B cell (primary cell): Measurements from ENCODE around the gene KNOP1. TPM values are rescaled to one million over a fixed set of nuclear protein-coding genes. Genes with fewer than 3 reads are reported as not detected.

Source experiments
- ATAC-seq: fragments of 200-7000 bp; cut with Tn5 transposase; one replicate; pipeline ENCODE4 v1.10.0; 2021; ENCODE audit warnings: low read depth, mild to moderate bottlenecking, moderate number of reproducible peaks, moderate library complexity
- CTCF ChIA-PET: fragments of 350-600 bp; sonication (Branson Sonifier 250); formaldehyde crosslinking; loops from one replicate; lab custom pipeline; 2021; ENCODE audit warnings: antibody characterized with exemption, inconsistent platforms; lab: Charles Lee
- POLR2A ChIA-PET: fragments of 350-600 bp; sonication (Branson Sonifier 250); formaldehyde crosslinking; loops from one replicate; lab custom pipeline; 2021; ENCODE audit warnings: antibody characterized with exemption; lab: Charles Lee
- DNase-seq: peaks from one replicate; pipeline ENCODE4 v3.0.0; 2013
- H2AFZ ChIP-seq: 2 replicates; pipeline ENCODE4 v1.6.1; 2012; ENCODE audit warnings: mild to moderate bottlenecking, low read depth, low read length; ENCODE audit not compliant: insufficient read depth, poor library complexity, severe bottlenecking
- H3K27ac ChIP-seq, 2 donors: 1 replicate in 1 of 2; 2 replicates in 1 of 2; pipeline ENCODE4 v1.5.1; 2012 to 2013; ENCODE audit warnings: low read length in 2 of 2, mild to moderate bottlenecking in 2 of 2, moderate library complexity in 1 of 2
- H3K27me3 ChIP-seq, 4 experiments: fragments of 200-600 bp in 1 of 4; sonication (generic) in 1 of 4; replicated peaks in 1 of 4; 1 replicate in 2 of 4; 2 replicates in 2 of 4; pipeline versions ENCODE4 v1.6.1 to v1.7.0; 2013 to 2016; ENCODE audit warnings: low read length in 3 of 4, mild to moderate bottlenecking in 2 of 4, mixed read lengths in 1 of 4, moderate library complexity in 1 of 4; ENCODE audit not compliant: insufficient read depth in 4 of 4, control insufficient read depth in 3 of 4; ENCODE audit errors: control extremely low read depth in 1 of 4
- H3K36me3 ChIP-seq, 2 experiments: replicated peaks in 1 of 2; 1 replicate in 1 of 2; 2 replicates in 1 of 2; pipeline versions ENCODE4 v1.6.1 to v1.7.1; 2013; ENCODE audit warnings: low read length in 1 of 2; ENCODE audit not compliant: insufficient read depth in 2 of 2, control insufficient read depth in 1 of 2; ENCODE audit errors: control extremely low read depth in 1 of 2, extremely low read depth in 1 of 2
- H3K4me1 ChIP-seq, 2 donors: fragments of 200-600 bp in 1 of 2; sonication (generic) in 1 of 2; 1 replicate in 1 of 2; 2 replicates in 1 of 2; pipeline versions ENCODE4 v1.5.1 to v1.6.1; 2013 to 2017; ENCODE audit warnings: low read length in 2 of 2; ENCODE audit not compliant: control insufficient read depth in 2 of 2, insufficient read depth in 2 of 2
- H3K4me2 ChIP-seq: replicated peaks from 2 replicates; pipeline ENCODE3; 2012; ENCODE audit warnings: mild to moderate bottlenecking, low read depth, low read length; ENCODE audit not compliant: poor library complexity, severe bottlenecking
- H3K4me3 ChIP-seq, 5 experiments: fragments of 200-600 bp in 1 of 5; sonication (generic) in 1 of 5; 1 replicate in 3 of 5; 2 replicates in 2 of 5; pipeline versions ENCODE4 v1.5.1 to v1.7.0; 2011 to 2016; ENCODE audit warnings: low read length in 4 of 5, mild to moderate bottlenecking in 4 of 5, low read depth in 2 of 5, control low read depth in 1 of 5, moderate library complexity in 1 of 5; ENCODE audit not compliant: insufficient read depth in 1 of 5; ENCODE audit errors: control extremely low read depth in 1 of 5, extremely low read depth in 1 of 5
- H3K79me2 ChIP-seq: fragments of 200-600 bp; sonication (generic); one replicate; pipeline ENCODE4 v1.6.0; 2016; ENCODE audit warnings: low read length; ENCODE audit not compliant: control insufficient read depth, insufficient read depth
- H3K9ac ChIP-seq: fragments of 200-600 bp; sonication (generic); 2 replicates; pipeline ENCODE4 v1.6.1; 2017; ENCODE audit warnings: mild to moderate bottlenecking, low read length, moderate library complexity
- H3K9me3 ChIP-seq, 3 donors: one replicate each; pipeline versions ENCODE4 v1.6.1 to v1.7.1; 2013; ENCODE audit warnings: low read length in 2 of 3; ENCODE audit not compliant: control insufficient read depth in 2 of 3, insufficient read depth in 1 of 3; ENCODE audit errors: control extremely low read depth in 1 of 3
- H4K20me1 ChIP-seq: 2 replicates; pipeline ENCODE4 v1.6.0; 2012; ENCODE audit warnings: mild to moderate bottlenecking, low read length; ENCODE audit not compliant: insufficient read depth, control insufficient read depth, poor library complexity, severe bottlenecking
- H3K27ac Mint-ChIP-seq: one replicate; pipeline ENCODE4 v1.8.0; 2021; ENCODE audit warnings: mixed read lengths
- H3K27me3 Mint-ChIP-seq: one replicate; pipeline ENCODE4 v1.8.0; 2021; ENCODE audit warnings: mixed read lengths
- H3K4me1 Mint-ChIP-seq: one replicate; pipeline ENCODE4 v1.8.0; 2021; ENCODE audit warnings: mixed read lengths
- H3K4me3 Mint-ChIP-seq: one replicate; pipeline ENCODE4 v1.8.0; 2021; ENCODE audit warnings: mixed read lengths
- H3K9me3 Mint-ChIP-seq: one replicate; pipeline ENCODE4 v1.8.0; 2022; ENCODE audit warnings: mixed read lengths; ENCODE audit not compliant: insufficient read depth
- CTCF ChIP-seq: fragments of 200-600 bp; IDR thresholded peaks from one replicate; pipeline ENCODE4 v1.8.0; 2022; ENCODE audit warnings: antibody characterized with exemption, mild to moderate bottlenecking
- EZH2 ChIP-seq: IDR thresholded peaks from 2 replicates; pipeline ENCODE4 v1.6.1; 2012; ENCODE audit warnings: borderline replicate concordance, low read depth, mild to moderate bottlenecking, moderate library complexity, low read length; ENCODE audit not compliant: insufficient read depth, poor library complexity, severe bottlenecking
- whole genome bisulfite sequencing: methylation state at CpG from one replicate; pipeline ENCODE4 v1.1.5; 2013; ENCODE audit warnings: missing lambda C conversion rate; ENCODE audit not compliant: insufficient coverage; 5-methylcytosine and 5-hydroxymethylcytosine counted together
- intact Hi-C: fragments of 100-400 bp; cut with micrococcal nuclease; formaldehyde crosslinking; loops from one replicate; pipeline ENCODE4 v1.10.0; 2022
- polyA plus RNA-seq: library from polyadenylated mRNA; depleted of rRNA; stranded (reverse); fragments of >200 nt; gene quantifications from 2 replicates; pipeline ENCODE4 v1.2.3, GENCODE V29; 2012
- total RNA-seq, 2 donors: library from RNA; stranded (reverse); fragments of 120-200 nt in 1 of 2; gene quantifications; 1 replicate in 1 of 2; 2 replicates in 1 of 2; pipeline versions ENCODE4 v1.2.3 to v1.2.4, GENCODE V29; 2013 to 2022

The KNOP1 gene
- total and polyA plus RNA-seq, 2 donors (not counting 1 experiment from before 2014, with no cell fraction given), result 1.6 to 16.9 TPM

GRCh38 chr16:19767497-19767896 lies 49.5 kb upstream of the KNOP1 start:
- no peaks in the 10 kb centered on the region for H4K20me1 ChIP-seq
- no peak overlapping the region for H3K9ac ChIP-seq
- ATAC-seq, result no peak
- Mint-ChIP-seq H3K9me3 (no peaks in the 10 kb centered on the region), H3K27me3 (peaks cover 2% of the 10 kb centered on the region), H3K4me1 (no peaks in the 10 kb centered on the region), H3K27ac (no peak overlapping the region), H3K4me3 (no peak overlapping the region)
- intact Hi-C loops, result no loop called here
- CTCF ChIA-PET, result no interaction called here
- WGBS, result 89% methylated on average over 11 of the region's 13 CpGs
- no peak overlapping the region for H3K4me2 ChIP-seq
- no peak overlapping the region for H3K4me3 ChIP-seq
- POLR2A ChIA-PET, result no interaction called here
- no peak overlapping the region for H3K27ac ChIP-seq
- DNase-seq, result no peak
- H3K9me3 ChIP-seq, result peaks cover 0 to 3% (median 0%) of the 10 kb centered on the region in 3 donors
- no peak overlapping the region for H2AFZ ChIP-seq
- H3K4me1 ChIP-seq, result no peaks in the 10 kb centered on the region
- no peaks in the 10 kb centered on the region for H3K36me3 ChIP-seq
- no peaks in the 10 kb centered on the region for H3K79me2 ChIP-seq
- H3K27me3 ChIP-seq, result no peaks in the 10 kb centered on the region
- no peak for TF ChIP-seq CTCF
- no peak for TF ChIP-seq EZH2

GRCh38 chr16:19766988-19767387 lies 49.0 kb upstream of the KNOP1 start:
- no peaks in the 10 kb centered on the region for H3K4me1 Mint-ChIP-seq
- ATAC-seq (no peak), DNase-seq (no peak)
- no peak overlapping the region for H3K4me3 Mint-ChIP-seq
- no peaks in the 10 kb centered on the region for H3K79me2 ChIP-seq
- no peak overlapping the region for H3K27ac Mint-ChIP-seq
- no peak overlapping the region for H3K4me2 ChIP-seq
- H3K36me3 ChIP-seq, result no peaks in the 10 kb centered on the region
- H3K9me3 ChIP-seq, result peaks cover 0 to 3% (median 0%) of the 10 kb centered on the region in 3 donors
- H2AFZ ChIP-seq, result no peak overlapping the region
- no peak overlapping the region for H3K27ac ChIP-seq
- TF ChIP-seq EZH2 (no peak), CTCF (no peak)
- WGBS, result 91% methylated on average over 7 of the region's 9 CpGs
- no peaks in the 10 kb centered on the region for H3K4me1 ChIP-seq
- intact Hi-C loops, result no loop called here
- ChIA-PET CTCF (no interaction called here), POLR2A (no interaction called here)
- H4K20me1 ChIP-seq, result no peaks in the 10 kb centered on the region
- no peak overlapping the region for H3K4me3 ChIP-seq
- H3K9me3 Mint-ChIP-seq, result no peaks in the 10 kb centered on the region
- H3K27me3 ChIP-seq, result no peaks in the 10 kb centered on the region
- H3K9ac ChIP-seq, result no peak overlapping the region
- H3K27me3 Mint-ChIP-seq, result peaks cover 2% of the 10 kb centered on the region
